Hepatocyte (in vitro differentiated cells): ENCODE measurements around the gene SLC12A8.

ENCODE experiments used
- CTCF ChIP-seq: fragments of 200-600 bp; sonication (generic); IDR thresholded peaks from 2 replicates; pipeline ENCODE4 v1.5.1; 2016; ENCODE audit warnings: antibody characterized with exemption, mild to moderate bottlenecking; ENCODE audit not compliant: poor library complexity
- EZH2 ChIP-seq: fragments of 200-600 bp; sonication (generic); IDR thresholded peaks from 2 replicates; pipeline ENCODE4 v1.6.1; 2016; ENCODE audit warnings: antibody characterized with exemption, mild to moderate bottlenecking, borderline replicate concordance

- TF ChIP-seq CTCF = no peak
- no peak for TF ChIP-seq EZH2
Observed at GRCh38 chr3:125053304-125053699, 159.2 kb downstream of the SLC12A8 start.
